Measurements from ENCODE around the gene GUCY2D.
"Not testable (repeated sequence)": the region's sequence is repeated elsewhere in the genome, so short reads cannot be mapped to it uniquely, and the experiment has no call there.

Gene GUCY2D

GRCh38 chr17:8016632-8017424 lies 14.4 kb downstream of the GUCY2D start:
- peaks cover 77% of the 10 kb centered on the region for H3K4me1 Mint-ChIP-seq (ENCODE audit: low read depth)
- intact Hi-C loops (cut with micrococcal nuclease): loop anchor here (2.0 to 5.0 kb wide), 2 partner anchors 24 to 40 kb away; no protein-coding TSS in a partner anchor
- H3K27ac Mint-ChIP-seq: peak overlapping the region; percentile 57
- H3K36me3 Mint-ChIP-seq (ENCODE audit: low read depth): no peaks in the 10 kb centered on the region
- no peaks in the 10 kb centered on the region for H3K9me3 Mint-ChIP-seq
- peak overlapping the region; percentile 62 for H3K4me3 Mint-ChIP-seq
- peaks cover 38% of the 10 kb centered on the region for H3K27me3 Mint-ChIP-seq

- Mint-ChIP-seq H3K4me3 (no peak overlapping the region), H3K9me3 (no peaks in the 10 kb centered on the region), H3K27me3 (peaks cover 27% of the 10 kb centered on the region), H3K4me1 (ENCODE audit: low read depth) (peaks cover 82% of the 10 kb centered on the region), H3K36me3 (ENCODE audit: low read depth) (no peaks in the 10 kb centered on the region), H3K27ac (peak overlapping the region; percentile 86)
- intact Hi-C loops (cut with micrococcal nuclease): loop anchor here (5.0 kb wide), 1 partner anchor 39 kb away; no protein-coding TSS in a partner anchor
These were observed 16.0 kb downstream of the GUCY2D start for GRCh38 chr17:8018436-8018835.

GRCh38 chr17:8019166-8019565 lies 16.8 kb downstream of the GUCY2D start:
- Mint-ChIP-seq H3K36me3 (ENCODE audit: low read depth) (no peaks in the 10 kb centered on the region), H3K27me3 (peaks cover 20% of the 10 kb centered on the region), H3K4me3 (peak overlapping the region; percentile 27), H3K27ac (peak overlapping the region; percentile 86), H3K4me1 (ENCODE audit: low read depth) (peaks cover 75% of the 10 kb centered on the region), H3K9me3 (no peaks in the 10 kb centered on the region)
- intact Hi-C loops (cut with micrococcal nuclease): loop anchor here (5.0 kb wide), 1 partner anchor 38 kb away; no protein-coding TSS in a partner anchor

DNA sequence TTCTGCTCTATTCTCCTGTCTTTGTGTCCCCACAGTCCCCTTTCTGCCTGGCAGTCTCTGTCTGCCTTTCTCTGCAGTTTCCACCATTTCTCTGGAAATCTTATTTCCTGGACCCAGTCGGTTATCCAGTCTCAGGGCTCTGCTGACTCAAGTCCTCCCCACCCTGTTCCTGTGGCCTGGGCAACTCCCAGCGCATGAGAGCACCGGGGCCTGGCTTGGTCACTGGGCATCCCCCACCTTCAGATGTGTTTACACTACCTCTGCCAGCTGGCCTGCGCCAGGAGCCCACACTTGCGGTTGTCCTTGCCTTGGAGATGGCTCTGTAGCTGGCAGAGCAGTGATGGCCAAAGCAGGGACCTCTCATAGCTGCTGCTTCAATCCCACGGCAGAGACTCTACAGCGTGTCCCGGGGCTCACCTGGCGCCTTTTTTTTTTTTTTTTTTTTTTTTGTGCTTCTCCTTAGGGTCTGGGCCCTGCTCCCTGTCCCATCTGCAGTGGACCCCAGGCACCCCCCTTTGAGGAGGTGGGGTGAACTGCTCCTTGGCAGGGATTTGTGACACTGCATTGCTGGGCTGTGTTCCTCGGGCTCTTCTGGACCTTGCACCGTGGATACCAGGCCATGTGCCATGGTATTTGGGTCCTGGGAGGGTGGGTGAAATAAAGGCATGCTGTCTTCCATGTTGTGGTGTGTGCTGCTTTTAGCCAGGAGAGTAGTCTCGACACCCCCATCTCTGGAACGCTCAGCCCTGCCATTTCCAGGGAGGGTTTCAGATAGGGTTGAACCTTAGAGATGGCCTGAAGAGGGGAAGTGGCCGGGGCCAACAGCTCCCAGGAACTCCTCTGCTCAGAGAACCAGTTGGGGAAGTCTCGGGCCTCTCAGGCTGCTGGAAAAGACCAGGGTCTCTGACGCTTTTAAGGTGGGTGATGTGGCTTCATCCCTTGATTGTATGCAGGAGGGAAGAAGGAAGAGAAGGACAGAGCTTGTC lies 17.5 kb downstream of the GUCY2D start:
- no peaks in the 10 kb centered on the region for H3K36me3 Mint-ChIP-seq (ENCODE audit: low read depth)
- intact Hi-C loops (cut with micrococcal nuclease): loop anchor here (5.0 kb wide), 1 partner anchor 37 kb away; no protein-coding TSS in a partner anchor
- H3K4me1 Mint-ChIP-seq (ENCODE audit: low read depth): peaks cover 81% of the 10 kb centered on the region
- peak overlapping the region; percentile 25 for H3K4me3 Mint-ChIP-seq
- H3K27ac Mint-ChIP-seq: peak overlapping the region; percentile 86
- H3K9me3 Mint-ChIP-seq: no peaks in the 10 kb centered on the region
- H3K27me3 Mint-ChIP-seq: peaks cover 18% of the 10 kb centered on the region

GRCh38 chr17:8020776-8021564 lies 18.6 kb downstream of the GUCY2D start:
- Mint-ChIP-seq H3K9me3 (no peaks in the 10 kb centered on the region), H3K27ac (peak overlapping the region; percentile 86), H3K36me3 (ENCODE audit: low read depth) (no peaks in the 10 kb centered on the region), H3K4me3 (peak overlapping the region; percentile 32), H3K27me3 (peaks cover 9% of the 10 kb centered on the region), H3K4me1 (ENCODE audit: low read depth) (peaks cover 82% of the 10 kb centered on the region)
- intact Hi-C loops (cut with micrococcal nuclease): no loop called here

DNA sequence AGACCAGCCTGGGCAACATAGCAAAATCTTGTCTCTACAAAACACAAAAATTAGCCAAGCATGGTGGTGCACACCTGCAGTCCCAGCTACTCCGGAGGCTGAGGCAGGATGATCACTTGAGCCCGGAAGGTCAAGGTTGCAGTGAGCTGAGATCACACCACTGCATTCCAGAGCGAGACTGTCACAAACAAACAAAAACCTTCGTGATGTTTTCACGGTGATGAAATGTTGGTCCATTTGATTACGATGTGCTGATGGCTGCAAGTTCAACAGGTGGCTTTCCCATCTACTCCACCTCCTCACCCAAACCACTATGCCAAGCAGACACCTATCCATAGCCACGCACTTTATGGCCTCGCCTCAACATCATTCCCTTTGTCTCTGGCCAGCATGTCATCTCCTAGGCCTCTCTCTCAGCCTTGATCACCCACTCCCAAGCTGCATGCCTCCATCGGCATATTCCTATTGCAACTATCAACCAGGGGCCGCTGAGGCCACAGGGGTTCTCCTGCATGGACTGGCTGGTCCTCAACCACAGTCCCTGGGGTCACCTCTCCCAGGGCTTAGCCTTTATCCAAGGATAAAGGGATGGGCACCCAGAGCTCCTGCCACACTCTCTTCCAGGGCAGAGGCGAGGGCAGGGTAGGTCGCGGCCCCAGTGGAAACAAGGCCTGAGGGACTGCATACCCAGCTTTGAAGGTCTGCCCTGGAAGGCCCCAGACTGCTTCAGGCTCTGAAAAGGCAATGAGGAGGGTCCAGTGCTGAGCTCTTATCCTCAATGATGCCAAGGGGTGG lies 19.3 kb downstream of the GUCY2D start:
- no peaks in the 10 kb centered on the region for H3K9me3 Mint-ChIP-seq
- peak overlapping the region; percentile 86 for H3K27ac Mint-ChIP-seq
- H3K4me3 Mint-ChIP-seq: no peak overlapping the region
- peaks cover 74% of the 10 kb centered on the region for H3K4me1 Mint-ChIP-seq (ENCODE audit: low read depth)
- H3K36me3 Mint-ChIP-seq (ENCODE audit: low read depth): no peaks in the 10 kb centered on the region
- intact Hi-C loops (cut with micrococcal nuclease): no loop called here
- peaks cover 2% of the 10 kb centered on the region for H3K27me3 Mint-ChIP-seq

- intact Hi-C loops (cut with micrococcal nuclease): no loop called here
- no peak overlapping the region for H3K4me3 Mint-ChIP-seq
- H3K9me3 Mint-ChIP-seq: no peaks in the 10 kb centered on the region
- H3K4me1 Mint-ChIP-seq (ENCODE audit: low read depth): peaks cover 67% of the 10 kb centered on the region
- peak overlapping the region; percentile 86 for H3K27ac Mint-ChIP-seq
- H3K36me3 Mint-ChIP-seq (ENCODE audit: low read depth): no peaks in the 10 kb centered on the region
- no peaks in the 10 kb centered on the region for H3K27me3 Mint-ChIP-seq
These were observed 20.1 kb downstream of the GUCY2D start for GRCh38 chr17:8022360-8023003.

DNA sequence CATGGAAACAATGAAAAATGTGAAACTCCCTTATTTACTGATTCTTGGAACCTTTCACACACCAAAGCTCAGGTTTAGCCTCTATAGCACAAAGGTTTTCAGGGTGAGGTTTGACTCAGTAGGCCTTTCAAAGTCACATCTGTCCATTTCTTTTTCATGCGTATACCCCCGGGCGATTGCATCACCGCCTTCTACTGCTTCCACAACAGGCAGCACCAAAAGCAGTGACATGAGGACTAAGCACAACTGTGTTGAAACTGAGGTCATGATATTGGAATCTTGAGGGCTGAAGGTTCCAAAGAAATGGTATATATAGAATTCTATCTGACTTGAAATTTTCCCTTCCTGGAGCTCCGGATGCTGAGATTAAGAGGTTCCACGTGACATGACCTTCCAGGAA lies 21.7 kb downstream of the GUCY2D start:
- not testable (repeated sequence) for H3K9me3 Mint-ChIP-seq
- peaks cover 63% of the 10 kb centered on the region for H3K4me1 Mint-ChIP-seq (ENCODE audit: low read depth)

GRCh38 chr17:8025176-8025911 lies 22.9 kb downstream of the GUCY2D start:
- intact Hi-C loops (cut with micrococcal nuclease): no loop called here
- Mint-ChIP-seq H3K9me3 (no peaks in the 10 kb centered on the region), H3K4me1 (ENCODE audit: low read depth) (peaks cover 51% of the 10 kb centered on the region), H3K27ac (peak overlapping the region; percentile 31), H3K4me3 (no peak overlapping the region), H3K36me3 (ENCODE audit: low read depth) (no peaks in the 10 kb centered on the region), H3K27me3 (peaks cover 6% of the 10 kb centered on the region)

More for the DNA sequence above, 21.7 kb downstream of the GUCY2D start:
- H3K36me3 Mint-ChIP-seq (ENCODE audit: low read depth); intact Hi-C loops (cut with micrococcal nuclease); H3K4me3 Mint-ChIP-seq; H3K27me3 Mint-ChIP-seq: not testable (repeated sequence)
- H3K27ac Mint-ChIP-seq: peak overlapping the region; percentile 31

GRCh38 chr17:8029121-8029520 lies 26.7 kb downstream of the GUCY2D start:
- peaks cover 6% of the 10 kb centered on the region for H3K27me3 Mint-ChIP-seq

DNA sequence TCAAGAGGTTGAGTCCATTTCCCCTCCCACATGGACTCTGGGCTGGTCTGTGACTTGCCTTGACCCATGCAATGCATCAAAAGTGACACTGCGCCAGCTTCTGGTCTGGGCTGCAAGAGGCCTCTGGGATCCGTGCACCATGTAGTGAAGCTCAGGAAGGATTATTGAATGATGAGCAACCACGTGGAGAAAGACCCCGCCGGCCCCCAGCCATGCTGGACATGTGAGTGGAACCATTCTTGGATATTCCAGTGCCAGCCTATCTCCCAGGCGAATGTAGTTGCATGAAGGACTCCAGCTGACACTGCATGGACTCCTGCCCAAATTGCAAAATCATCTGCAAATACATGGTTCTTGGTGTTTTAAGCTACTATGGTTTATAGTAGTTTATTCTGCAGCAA lies 28.8 kb downstream of the GUCY2D start:
- Mint-ChIP-seq H3K4me3 (no peak overlapping the region), H3K36me3 (ENCODE audit: low read depth) (no peaks in the 10 kb centered on the region), H3K27me3 (peaks cover 6% of the 10 kb centered on the region), H3K27ac (no peak overlapping the region), H3K4me1 (ENCODE audit: low read depth) (peaks cover 17% of the 10 kb centered on the region), H3K9me3 (no peaks in the 10 kb centered on the region)
- intact Hi-C loops (cut with micrococcal nuclease): no loop called here

More at GRCh38 chr17:8029121-8029520, 26.7 kb downstream of the GUCY2D start:
- H3K36me3 Mint-ChIP-seq (ENCODE audit: low read depth): no peaks in the 10 kb centered on the region
- no peaks in the 10 kb centered on the region for H3K9me3 Mint-ChIP-seq
- peaks cover 30% of the 10 kb centered on the region for H3K4me1 Mint-ChIP-seq (ENCODE audit: low read depth)
- no peak overlapping the region for H3K4me3 Mint-ChIP-seq
- intact Hi-C loops (cut with micrococcal nuclease): no loop called here
- H3K27ac Mint-ChIP-seq: peak overlapping the region; percentile 27

GRCh38 chr17:8031950-8032349 lies 29.5 kb downstream of the GUCY2D start:
- Mint-ChIP-seq H3K4me1 (ENCODE audit: low read depth) (peaks cover 17% of the 10 kb centered on the region), H3K36me3 (ENCODE audit: low read depth) (no peaks in the 10 kb centered on the region), H3K27me3 (peaks cover 6% of the 10 kb centered on the region), H3K4me3 (no peak overlapping the region), H3K9me3 (no peaks in the 10 kb centered on the region), H3K27ac (no peak overlapping the region)
- intact Hi-C loops (cut with micrococcal nuclease): no loop called here
